GM21825 (cell line): ENCODE measurements around the gene ATP6V0E1.
A peak's percentile ranks its signal among the peaks of the same experiment; 100 is the strongest.
"Not testable (repeated sequence)": the region's sequence is repeated elsewhere in the genome, so short reads cannot be mapped to it uniquely, and the experiment has no call there.

Source experiments
- ATAC-seq: cut with Tn5 transposase; IDR thresholded peaks from one replicate; pipeline ENCODE4 v1.9.1; 2021; ENCODE audit warnings: mild to moderate bottlenecking, moderate library complexity; ENCODE audit not compliant: unreplicated experiment

Gene ATP6V0E1

DNA sequence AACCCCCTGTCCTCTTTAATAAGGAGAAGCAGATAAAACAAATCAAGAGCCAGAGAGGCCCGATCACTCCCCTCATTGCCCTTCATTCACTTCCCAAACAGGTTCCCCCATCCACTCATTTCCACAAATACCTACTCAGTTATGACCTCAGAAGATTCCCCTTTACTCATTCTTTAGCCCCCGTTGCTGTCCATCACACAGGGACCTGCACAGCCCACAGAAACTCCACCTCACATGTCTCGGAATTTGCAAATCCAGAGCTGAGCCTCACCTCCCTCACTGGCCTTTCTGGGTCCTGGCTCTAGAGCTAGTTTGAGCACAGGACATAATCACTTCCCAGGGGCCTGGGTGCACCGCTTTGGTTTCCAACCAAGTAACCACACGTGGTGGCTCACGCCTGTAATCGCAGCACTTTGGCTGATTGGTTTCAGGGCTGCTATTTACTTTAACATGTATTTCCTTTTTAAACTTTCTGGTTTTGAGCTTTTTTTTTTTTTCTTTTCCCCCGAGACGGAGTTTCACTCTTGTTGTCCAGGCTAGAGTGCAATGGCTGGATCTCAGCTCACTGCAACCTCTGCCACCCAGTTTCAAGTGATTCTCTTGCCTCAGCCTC lies 17.8 kb downstream of the ATP6V0E1 start:
- ATAC-seq = peak; percentile 87

DNA sequence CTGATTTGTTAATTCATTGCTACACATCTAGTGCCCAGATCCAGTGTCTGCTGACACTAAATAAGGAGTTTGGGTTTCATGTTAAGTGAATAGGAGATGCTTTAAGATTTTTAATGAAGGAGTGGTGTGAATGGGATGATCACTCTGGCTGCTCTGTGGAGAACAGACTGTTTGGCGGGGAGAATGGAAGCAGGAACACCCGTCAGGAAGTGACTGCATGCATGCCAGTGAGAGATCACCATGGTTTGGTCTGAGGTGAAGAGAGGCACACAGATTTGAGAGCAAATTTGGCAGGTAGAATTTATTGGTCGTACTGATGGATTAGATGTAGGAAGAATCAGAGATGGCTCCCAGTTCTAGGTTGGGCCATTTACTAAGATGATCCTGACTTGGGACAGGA lies 19.8 kb downstream of the ATP6V0E1 start:
- no peak for ATAC-seq

DNA sequence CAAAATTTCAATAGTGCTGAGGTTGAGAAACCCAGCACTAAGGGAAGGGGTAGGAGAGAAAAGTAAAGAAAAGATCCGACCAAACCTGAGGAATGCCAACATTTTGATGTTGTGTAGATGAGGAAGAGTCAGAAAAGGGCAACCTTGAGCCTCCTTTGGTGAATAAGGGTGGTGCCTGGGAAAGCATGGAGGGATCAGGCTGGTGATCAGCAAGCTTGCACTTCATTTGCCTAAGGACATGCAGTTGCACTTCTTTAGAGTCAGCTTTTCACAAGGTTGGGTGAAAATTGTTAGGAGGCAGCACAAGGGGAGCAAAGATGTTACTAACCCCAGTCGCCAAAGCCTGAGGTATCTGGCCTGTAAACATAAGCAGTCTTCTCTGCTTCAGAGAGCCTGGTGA lies 20.4 kb downstream of the ATP6V0E1 start:
- ATAC-seq = no peak

DNA sequence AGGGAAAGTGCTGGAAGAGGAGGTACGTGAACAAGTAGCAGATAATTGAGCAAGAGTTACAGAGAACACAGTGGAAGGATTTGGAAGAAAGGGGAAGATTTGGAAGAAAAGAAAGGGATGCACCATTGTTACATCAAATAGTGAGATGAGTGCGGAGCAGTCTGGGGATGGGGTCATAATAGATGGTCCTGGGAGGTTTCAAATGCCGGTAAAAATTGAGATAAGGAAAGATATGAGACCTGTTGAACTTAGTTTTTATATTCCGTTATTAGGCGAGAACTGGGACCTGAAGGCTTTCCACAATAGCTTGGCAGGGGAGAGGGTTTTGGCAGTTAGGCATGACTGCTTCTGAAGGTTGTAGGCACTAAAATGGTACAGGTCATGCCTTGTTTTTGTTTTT lies 20.9 kb downstream of the ATP6V0E1 start:
- ATAC-seq = no peak

DNA sequence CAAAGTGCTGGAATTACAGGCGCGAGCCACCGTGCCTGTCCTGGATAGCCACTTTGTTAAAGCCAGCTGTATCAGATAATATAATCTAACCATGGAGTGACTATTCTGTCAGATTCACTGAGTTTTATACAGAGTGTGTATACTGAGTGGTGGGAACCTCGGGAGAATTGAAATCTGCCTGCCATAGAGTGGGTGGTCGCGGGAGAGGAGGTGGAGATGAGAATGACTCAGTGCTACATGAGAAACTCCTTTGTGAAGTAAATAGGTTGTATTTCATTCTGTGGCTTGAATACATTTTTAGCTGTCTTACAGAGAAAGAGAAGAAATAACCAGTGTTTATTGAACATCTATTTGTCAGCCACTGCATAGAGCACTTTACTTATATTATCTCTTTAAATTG lies 26.4 kb downstream of the ATP6V0E1 start:
- ATAC-seq = no peak

DNA sequence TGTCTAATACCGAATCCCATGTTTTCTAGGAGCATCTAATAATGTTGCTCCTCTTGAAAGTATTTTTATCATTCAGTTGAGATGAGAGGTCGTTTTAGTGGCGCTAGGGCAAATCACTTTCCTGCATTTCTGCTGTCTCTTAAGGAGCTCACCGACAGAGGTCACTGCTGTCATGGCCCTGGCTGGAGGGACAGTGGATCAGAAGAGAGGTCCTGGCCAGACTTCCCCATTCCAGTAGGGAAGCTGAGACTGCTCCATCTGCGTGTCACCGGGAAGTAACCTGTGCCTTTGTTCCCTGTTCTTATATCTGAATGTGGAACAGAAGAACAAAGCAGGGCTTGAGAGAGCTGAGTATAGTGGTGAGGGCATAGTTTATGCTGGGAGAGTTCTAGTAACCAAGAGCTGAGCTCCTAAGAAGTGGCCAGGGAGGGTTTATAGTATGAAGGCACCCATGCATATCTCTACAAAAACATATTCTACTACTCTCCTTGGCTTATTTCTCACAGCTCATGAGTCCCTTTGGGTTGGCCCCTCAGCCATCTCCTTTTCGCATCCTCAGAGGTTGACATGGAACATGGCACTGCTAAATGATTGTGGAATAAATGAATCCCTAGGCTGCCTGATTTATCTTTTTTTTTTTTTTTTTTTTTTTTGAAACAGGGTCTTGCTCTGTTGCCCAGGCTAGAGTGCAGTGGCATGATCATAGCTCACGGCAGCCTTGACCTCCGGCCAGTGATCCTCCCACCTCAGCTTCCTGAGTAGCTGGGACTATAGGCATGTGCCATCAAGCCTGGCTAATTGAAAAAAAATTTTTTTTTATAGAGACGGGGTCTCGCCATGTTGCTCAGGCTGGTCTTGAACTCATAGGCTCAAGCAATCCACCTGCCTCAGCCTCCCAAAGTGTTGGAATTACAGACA lies 27.2 kb downstream of the ATP6V0E1 start:
- no peak for ATAC-seq

DNA sequence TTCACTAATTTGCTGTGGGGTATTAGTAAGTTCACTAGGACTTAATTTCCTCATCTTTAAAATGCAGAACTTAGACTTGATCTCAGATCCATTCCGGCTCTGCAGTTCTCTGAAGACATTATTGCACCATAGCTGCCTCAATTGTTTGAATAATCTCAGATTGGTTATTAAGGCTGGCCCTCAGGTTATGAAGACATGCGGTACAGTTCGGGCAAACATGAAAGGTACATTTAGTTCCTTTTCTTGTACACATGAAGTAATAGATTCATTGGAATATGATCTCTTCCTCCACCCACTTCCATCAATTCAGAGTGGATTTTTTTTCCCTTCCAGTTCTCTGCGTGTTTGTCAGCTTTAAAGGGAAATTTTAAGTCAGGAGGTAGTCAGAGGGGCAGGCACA lies 28.0 kb downstream of the ATP6V0E1 start:
- no peak for ATAC-seq

DNA sequence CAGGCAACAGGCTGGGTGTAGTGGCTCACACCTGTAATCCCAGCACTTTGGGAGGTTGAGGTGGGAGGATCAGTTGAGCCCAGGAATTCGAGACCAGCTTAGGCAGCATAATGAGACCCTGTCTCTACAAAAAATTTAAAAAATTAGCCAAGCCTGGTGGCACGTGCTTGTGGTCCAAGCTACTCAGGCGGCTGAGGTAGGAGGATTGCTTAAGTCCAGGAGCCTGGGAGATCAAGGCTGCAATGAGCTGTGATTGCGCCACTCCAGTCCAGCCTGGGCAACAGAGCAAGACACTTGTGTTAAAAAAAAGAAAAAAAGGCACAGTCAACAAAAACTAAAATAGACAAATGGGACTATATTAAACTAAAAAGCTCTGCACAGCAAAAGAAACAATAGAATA lies 29.3 kb downstream of the ATP6V0E1 start:
- no peak for ATAC-seq

DNA sequence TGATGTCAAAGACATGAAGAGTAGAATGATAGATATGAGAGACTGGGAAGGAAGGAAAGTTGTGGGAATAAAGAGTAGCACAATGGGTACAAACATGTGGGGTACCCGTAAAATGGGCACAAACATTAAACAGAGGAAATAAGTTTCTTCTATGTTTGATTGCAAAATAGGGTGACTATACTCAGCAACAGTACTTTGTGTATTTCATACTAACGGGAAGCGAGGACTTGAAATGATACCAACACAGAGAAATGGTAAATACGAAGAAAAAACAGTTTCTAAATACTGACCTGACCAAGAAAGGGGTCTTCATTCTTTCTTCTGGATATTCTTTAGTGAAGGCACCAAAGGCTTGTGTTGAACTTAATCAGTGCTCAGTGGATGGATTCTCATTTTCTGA lies 31.1 kb downstream of the ATP6V0E1 start:
- ATAC-seq = no peak

DNA sequence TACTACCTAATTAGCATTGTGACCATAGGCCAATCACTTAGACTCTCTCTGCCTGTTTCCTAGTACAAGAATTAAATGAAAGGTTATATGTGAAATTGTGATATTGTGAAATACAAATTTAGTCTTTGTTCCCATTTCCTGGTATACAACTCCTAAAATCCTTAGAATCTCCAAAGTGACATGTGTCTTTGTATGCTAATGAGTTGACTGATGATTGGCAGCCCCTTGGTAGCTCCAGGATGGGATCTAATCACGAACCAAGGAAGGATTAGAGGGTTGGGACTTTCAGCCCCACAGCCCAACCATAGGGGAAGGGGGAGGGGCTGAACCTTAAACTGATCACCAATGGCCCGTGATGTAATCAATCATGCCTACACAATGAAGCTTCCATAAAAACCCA lies 31.6 kb downstream of the ATP6V0E1 start:
- no peak for ATAC-seq

DNA sequence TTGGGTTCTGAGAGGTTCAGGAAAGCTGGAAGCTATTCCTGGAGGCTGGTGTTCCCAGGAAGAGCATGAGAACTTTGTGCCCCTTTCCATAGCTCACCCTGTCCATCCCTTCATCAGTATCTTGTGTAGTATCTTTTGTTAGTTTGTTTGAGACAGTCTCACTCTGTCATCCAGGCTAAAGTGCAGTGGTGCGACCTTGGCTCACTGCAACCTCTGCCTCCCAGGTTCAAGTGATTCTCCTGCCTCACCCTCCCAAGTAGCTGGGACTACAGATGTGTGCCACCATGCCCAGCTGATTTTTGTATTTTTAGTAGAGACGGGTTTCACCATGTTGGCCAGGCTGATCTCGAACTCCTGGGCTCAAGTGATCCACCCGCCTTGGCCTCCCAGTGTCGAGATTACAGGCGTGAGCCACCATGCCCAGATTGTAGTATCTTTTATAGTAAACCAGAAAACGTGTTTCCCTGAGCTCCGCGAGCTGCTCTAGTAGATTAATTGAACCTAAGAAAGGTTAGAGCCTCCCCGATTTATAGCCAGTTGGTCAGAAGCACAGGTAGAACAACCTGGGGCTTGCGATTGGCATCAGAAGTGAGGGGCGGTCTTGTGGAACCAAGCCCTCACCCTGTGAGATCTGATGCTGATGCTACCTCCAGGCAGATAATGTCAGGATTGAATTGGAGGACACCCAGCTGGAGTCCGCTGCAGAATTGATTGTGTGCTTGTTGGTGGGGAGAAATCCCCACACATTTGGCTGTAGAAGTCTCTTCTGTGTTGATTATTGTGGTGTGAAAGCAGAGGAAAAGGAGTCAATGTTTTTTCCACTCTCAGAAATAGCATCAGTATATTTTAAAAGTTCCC lies 32.3 kb downstream of the ATP6V0E1 start:
- ATAC-seq = no peak

DNA sequence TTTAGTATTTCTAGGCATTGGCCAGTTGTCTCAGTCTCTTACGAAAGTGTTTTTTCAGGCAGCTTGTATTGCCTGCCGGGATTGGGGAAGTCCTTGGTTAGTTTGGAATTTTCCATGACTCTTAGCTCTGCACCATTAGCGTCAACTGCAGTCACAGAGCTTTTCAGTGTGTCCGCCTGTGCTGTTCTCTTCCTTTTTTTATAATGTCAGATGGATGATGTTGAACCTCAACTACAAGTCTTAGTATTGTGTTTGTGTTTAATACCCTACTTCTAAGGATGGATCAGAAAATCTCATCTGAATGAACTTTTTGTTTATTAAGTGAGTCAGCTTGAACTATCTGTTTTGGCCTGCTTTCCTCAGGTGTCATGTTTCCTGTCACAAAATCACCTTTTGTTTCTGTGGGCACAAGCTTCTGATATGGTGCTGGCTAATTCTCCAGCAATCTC lies 33.1 kb downstream of the ATP6V0E1 start:
- no peak for ATAC-seq

DNA sequence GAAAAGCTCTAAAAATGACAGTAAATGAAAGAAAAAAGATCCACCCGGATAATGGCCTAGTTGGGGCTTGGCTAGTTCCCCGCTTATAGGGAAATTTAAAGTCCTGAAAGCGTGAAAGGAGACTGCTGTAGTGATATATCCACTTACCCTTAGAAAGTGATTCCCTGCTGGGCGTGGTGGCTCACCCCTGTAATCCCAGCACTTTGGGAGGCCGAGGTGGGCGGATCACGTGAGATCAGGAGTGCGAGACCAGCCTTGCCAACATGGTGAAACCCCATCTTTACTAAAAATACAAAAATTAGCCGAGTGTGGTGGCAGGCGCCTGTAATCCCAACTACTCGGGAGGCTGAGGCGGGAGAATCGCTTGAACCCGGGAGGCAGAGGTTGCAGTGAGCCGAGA lies 33.5 kb downstream of the ATP6V0E1 start:
- ATAC-seq = not testable (repeated sequence)

DNA sequence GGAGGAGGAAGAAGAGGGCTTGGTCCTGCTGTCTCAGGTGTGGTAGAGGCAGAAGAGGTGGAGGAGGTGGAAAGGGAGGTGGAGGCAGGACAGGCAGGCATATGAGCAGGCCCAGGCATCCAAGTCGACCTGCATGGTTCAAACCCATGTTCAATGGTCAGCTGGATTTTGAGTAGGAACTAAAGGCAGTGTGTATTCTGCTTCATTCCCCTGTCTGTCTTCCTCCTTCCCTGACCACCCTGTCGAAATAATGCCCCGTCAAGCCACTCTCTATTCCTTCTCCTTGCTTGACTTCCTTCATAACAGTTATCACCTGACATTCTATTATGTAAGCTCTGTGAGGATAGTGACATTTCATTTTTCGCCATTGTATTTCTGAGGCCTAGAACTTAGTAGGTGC lies 34.8 kb downstream of the ATP6V0E1 start:
- no peak for ATAC-seq

DNA sequence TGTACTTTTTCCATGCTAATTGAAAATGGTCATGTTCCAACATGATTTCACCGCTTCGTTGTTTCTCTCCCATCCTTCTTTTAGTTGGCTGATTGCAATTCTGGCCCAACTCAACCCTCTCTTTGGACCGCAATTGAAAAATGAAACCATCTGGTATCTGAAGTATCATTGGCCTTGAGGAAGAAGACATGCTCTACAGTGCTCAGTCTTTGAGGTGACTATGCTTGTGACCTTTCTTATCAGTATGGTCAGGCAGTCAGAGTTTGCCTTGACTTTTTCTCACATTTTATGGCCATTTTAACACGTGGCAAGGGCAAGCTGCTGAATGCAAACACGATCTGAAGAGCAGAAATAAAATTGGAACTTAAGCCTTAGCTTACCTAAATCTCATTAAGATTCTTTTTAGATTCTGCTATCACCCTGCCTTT lies 36.6 kb downstream of the ATP6V0E1 start:
- ATAC-seq = no peak

DNA sequence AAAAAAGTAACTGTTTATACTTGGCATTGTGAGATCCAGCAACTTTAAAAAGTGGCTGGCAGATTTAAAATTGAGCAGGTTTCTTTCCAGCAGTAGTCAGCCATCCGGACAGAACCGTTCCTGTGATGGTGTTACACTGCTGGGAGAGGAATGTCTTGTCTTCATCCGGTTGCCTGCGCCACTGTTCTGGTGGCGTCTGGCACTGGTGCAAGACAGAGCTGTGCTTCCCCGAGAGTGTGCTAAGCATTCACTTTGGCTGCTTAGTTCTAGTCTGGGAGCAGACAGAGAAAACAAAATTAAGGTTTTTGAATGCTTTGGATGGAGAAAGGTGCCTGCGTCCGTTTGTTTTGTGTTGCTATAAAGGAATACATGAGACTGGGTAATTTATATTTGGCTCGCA lies 37.1 kb downstream of the ATP6V0E1 start:
- ATAC-seq = no peak

DNA sequence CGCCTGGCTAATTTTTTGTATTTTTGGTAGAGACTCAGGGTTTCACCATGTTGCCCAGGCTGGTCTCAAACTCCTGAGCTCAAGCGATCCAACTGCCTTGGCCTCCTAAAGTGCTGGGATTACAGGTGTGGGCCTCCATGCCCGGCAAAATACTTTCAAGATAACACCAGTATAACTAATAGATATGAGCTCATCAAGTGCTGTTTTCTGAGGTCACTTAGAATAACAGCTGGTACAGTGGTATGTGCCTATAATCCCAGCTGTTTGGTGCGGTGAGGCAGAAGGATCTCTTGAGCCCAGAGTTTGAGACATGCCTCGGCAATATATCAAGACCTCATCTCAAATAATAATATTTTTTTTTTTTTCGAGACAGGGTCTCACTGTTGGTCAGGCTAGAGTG lies 42.1 kb downstream of the ATP6V0E1 start:
- ATAC-seq = no peak

DNA sequence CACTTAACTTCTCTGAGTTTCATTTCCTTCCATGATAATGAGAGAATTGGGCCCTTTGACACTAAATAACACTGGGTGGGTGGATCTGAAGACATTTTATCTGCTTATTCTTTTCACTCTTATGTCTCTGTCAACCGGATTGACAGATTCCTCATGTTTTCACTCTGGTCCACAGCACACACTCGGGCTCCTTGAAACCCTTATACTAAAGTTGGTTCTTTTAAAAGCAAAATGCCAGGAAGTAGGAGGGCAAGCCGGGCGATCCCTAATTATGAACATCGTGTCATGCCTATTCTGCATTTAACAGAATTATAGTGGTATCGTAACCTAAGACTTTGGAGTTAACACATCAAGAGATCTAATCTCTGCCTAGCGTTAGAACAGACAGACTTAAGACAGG lies 44.3 kb downstream of the ATP6V0E1 start:
- no peak for ATAC-seq

DNA sequence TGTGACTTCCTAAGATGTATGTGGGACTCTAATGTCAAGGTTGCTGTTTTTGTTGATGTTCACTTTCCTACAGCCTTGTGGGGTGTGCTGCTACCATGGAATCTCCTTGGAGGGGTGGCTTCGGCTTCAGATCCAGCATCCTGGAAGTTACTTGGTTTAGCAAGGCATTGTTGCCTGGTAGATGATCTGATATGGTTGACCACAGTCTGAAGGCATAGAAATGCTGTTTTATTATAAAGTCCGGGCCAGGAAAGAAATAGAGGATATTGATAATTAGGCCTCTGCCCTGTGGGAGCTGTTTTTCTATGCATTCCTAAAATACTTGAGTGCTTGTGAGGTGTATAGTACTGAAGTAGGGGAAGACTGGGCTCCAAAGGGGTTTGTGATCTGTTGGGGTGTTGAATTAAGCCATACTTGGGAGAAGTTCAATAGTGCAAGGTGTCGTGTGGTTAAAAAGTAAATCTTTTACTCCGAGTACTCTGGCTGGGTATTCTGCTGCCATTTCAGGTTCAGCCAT lies 45.3 kb downstream of the ATP6V0E1 start:
- no peak for ATAC-seq

DNA sequence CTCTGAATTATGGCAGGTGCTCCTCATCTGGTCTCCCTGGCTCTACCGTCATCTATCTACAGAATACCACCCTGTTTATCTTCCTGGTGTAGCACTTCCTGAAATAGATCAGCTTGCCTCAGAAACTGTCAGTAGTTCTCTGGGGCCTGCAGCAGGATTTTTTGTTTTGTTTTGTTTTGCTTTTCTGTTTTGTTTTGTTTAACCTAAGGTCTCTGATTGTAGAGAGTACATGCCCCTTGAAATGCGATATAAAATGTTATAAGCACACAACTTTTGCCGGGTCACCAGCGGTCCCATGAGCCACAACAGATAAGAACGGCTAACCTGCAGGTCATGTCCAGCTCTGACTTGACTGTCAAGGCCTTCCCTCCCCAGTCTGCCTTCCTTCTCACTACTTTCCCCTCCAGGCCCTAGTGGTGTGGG lies 45.9 kb downstream of the ATP6V0E1 start:
- ATAC-seq = no peak

DNA sequence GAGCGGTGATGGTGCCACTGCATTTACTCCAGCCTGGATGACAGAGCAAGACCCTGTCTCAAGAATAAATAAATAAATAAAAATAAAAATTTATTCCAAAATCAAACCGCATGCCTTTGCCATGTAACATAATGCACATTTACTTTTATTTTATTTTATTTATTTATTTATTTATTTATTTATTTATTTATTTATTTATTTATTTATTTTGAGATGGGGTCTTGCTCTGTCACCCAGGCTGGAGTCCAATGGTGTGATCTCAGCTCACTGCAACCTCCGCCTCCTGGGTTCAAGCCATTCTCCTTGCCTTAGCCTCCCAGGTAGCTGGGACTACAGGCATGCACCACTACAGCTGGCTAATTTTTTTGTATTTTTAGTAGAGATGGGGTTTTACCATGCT lies 48.5 kb downstream of the ATP6V0E1 start:
- ATAC-seq = not testable (repeated sequence)
